MCF 10A (cell line): ENCODE measurements around the gene DLD. TPM values are rescaled to one million over a fixed set of nuclear protein-coding genes. Genes with fewer than 3 reads are reported as not detected.

Experiments
- BruUV-seq: library from RNA; stranded (reverse); fragments of 400-500 nt; replicated peaks from 2 replicates; lab custom pipeline; 2021; lab: Mats Ljungman, UMichigan
- CTCF ChIA-PET: fragments of 300-600 bp; sonication (Branson Sonifier 250); formaldehyde crosslinking; extraction: SDS; loops from one replicate; lab custom pipeline; 2021; ENCODE audit warnings: antibody characterized with exemption, inconsistent platforms; lab: Yijun Ruan, JAX
- POLR2A ChIA-PET: fragments of 300-600, 350-650 bp; sonication (Branson Sonifier 250); formaldehyde crosslinking; extraction: SDS; loops from one replicate; lab custom pipeline; 2020; ENCODE audit warnings: antibody characterized with exemption, inconsistent platforms; lab: Yijun Ruan, JAX
- DNase-seq: peaks from one replicate; pipeline ENCODE4 v3.0.0-alpha.2; 2018; ENCODE audit not compliant: unreplicated experiment
- H3K27ac Mint-ChIP-seq: one replicate; pipeline ENCODE4 v1.8.0; 2022; ENCODE audit warnings: mild to moderate bottlenecking, low read depth, mixed read lengths; ENCODE audit not compliant: unreplicated experiment
- H3K27me3 Mint-ChIP-seq: one replicate; pipeline ENCODE4 v1.8.0; 2022; ENCODE audit warnings: mixed read lengths; ENCODE audit not compliant: insufficient read depth, unreplicated experiment
- H3K36me3 Mint-ChIP-seq: one replicate; pipeline ENCODE4 v1.8.0; 2022; ENCODE audit warnings: mild to moderate bottlenecking, moderate library complexity, mixed read lengths; ENCODE audit not compliant: insufficient read depth, unreplicated experiment
- H3K4me1 Mint-ChIP-seq: one replicate; pipeline ENCODE4 v1.8.0; 2022; ENCODE audit warnings: mixed read lengths; ENCODE audit not compliant: insufficient read depth, unreplicated experiment
- H3K4me3 Mint-ChIP-seq: one replicate; pipeline ENCODE4 v1.8.0; 2022; ENCODE audit warnings: mild to moderate bottlenecking, moderate library complexity, mixed read lengths; ENCODE audit not compliant: unreplicated experiment
- H3K9me3 Mint-ChIP-seq: one replicate; pipeline ENCODE4 v1.8.0; 2022; ENCODE audit warnings: mixed read lengths; ENCODE audit not compliant: unreplicated experiment
- intact Hi-C: fragments of 100-400 bp; cut with micrococcal nuclease; formaldehyde crosslinking; loops from 2 replicates; pipeline ENCODE4 v1.14.1; 2022
- total RNA-seq: library from RNA; stranded (reverse); gene quantifications from 2 replicates; pipeline ENCODE4 v1.2.3, GENCODE V29; 2022
- TF ChIP-seq, protein P1 (sequence below): fragments of 200-600 bp; IDR thresholded peaks from one replicate; pipeline ENCODE4 v1.8.0; 2022; ENCODE audit warnings: antibody characterized with exemption, mild to moderate bottlenecking; ENCODE audit not compliant: unreplicated experiment

DLD gene
- total RNA-seq, 1 experiment from 2014 or later, result 83.0 TPM

DNA sequence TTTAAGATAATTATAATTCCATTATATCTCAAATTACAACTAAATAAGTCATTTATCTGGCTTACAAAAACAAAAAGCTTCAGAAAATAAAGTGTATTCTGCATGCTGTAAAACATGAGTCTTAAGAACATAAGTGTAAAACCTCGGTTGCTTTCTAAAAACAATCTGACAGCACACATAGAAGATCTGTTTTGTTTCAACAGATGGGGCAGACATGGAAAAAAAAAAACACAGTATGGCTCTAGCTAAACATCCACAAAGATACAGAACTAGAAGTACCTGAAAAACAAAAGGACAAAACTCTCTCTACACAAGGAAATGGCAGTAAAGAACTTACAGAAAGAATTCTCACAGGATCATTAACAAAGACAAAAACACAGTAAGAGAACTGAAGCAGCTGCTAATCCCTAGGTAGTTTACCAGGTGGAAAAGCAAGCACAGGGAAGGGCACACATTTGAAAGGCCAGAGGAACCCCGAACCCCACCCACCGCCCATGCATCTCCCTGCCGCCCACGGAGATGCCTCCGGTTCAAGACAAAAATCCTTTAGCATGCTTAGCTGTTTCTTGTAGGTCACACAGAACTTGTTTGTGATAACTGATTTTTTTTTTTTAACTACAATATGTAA, 42.5 kb downstream of the DLD start:
- H3K27me3 Mint-ChIP-seq, result no peaks in the 10 kb centered on the region
- CTCF ChIA-PET, result interaction anchor here (0.6 to 1.2 kb wide), 5 partner anchors 39 to 732 kb away, joined by 3 read pairs; no protein-coding TSS in a partner anchor
- no TSS peak for BruUV-seq
- no peak overlapping the region for H3K4me3 Mint-ChIP-seq
- POLR2A ChIA-PET, result interaction anchor here (0.8 to 4.7 kb wide), 5 partner anchors 9 to 41 kb away, joined by 3 to 44 read pairs (median 4); no protein-coding TSS in a partner anchor
- no peaks in the 10 kb centered on the region for H3K9me3 Mint-ChIP-seq
- TF ChIP-seq, protein P1, sequence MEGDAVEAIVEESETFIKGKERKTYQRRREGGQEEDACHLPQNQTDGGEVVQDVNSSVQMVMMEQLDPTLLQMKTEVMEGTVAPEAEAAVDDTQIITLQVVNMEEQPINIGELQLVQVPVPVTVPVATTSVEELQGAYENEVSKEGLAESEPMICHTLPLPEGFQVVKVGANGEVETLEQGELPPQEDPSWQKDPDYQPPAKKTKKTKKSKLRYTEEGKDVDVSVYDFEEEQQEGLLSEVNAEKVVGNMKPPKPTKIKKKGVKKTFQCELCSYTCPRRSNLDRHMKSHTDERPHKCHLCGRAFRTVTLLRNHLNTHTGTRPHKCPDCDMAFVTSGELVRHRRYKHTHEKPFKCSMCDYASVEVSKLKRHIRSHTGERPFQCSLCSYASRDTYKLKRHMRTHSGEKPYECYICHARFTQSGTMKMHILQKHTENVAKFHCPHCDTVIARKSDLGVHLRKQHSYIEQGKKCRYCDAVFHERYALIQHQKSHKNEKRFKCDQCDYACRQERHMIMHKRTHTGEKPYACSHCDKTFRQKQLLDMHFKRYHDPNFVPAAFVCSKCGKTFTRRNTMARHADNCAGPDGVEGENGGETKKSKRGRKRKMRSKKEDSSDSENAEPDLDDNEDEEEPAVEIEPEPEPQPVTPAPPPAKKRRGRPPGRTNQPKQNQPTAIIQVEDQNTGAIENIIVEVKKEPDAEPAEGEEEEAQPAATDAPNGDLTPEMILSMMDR, result no peak
- H3K27ac Mint-ChIP-seq, result peak overlapping the region; percentile 54
- peaks cover 11% of the 10 kb centered on the region for H3K4me1 Mint-ChIP-seq
- H3K36me3 Mint-ChIP-seq, result no peaks in the 10 kb centered on the region
- intact Hi-C loops, result no loop called here
- DNase-seq, result no peak

DNA sequence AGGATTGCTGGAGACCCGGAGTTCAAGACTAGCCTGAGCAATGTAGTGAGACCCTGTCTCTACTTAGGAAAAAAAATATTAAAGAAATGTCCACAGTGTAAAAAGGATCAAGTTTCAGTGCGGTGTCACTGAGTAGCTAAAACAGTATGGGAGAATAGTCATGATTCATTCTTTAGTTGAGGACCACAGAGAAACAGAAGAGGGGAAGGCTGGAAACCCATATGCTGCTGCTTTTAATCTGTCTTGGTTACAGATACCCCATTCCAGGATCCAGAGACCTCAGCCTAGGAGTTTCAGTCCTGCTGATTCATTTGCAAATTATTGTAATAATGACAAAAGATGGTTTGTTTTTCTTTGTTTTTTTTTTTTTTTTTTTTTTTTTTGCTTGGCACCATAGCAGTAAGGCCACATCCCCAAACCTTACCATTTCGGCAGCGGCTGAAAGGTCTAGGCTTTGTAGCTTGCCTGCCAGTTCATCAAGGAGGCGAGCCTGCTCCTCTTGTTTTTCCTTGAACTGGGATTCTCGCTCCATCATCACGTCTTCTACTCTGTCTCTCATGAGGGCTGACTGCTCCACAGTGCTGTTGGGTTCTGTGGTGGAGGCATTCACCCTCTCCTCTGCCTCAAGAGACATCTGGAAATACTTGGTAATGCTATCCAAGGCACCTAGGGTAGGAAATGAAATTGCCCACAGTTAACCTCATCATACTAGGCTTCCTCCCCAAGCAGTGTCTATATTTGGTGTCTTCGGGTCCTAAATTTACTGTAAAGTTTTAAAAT, 44.2 kb downstream of the DLD start:
- Mint-ChIP-seq H3K9me3 (no peaks in the 10 kb centered on the region), H3K36me3 (no peaks in the 10 kb centered on the region), H3K27ac (peak overlapping the region; percentile 69), H3K4me1 (peaks cover 16% of the 10 kb centered on the region), H3K27me3 (no peaks in the 10 kb centered on the region), H3K4me3 (no peak overlapping the region)
- BruUV-seq, result no TSS peak
- intact Hi-C loops, result no loop called here
- DNase-seq, result no peak
- CTCF ChIA-PET, result interaction anchor here (0.6 to 1.3 kb wide), 2 partner anchors 81 to 213 kb away, joined by 3 to 4 read pairs; no protein-coding TSS in a partner anchor
- TF ChIP-seq, protein P1, result no peak
- POLR2A ChIA-PET, result interaction anchor here (0.6 to 4.7 kb wide), 12 partner anchors 9 to 44 kb away, joined by 3 to 44 read pairs (median 3); partner anchors contain the start of gene DLD

DNA sequence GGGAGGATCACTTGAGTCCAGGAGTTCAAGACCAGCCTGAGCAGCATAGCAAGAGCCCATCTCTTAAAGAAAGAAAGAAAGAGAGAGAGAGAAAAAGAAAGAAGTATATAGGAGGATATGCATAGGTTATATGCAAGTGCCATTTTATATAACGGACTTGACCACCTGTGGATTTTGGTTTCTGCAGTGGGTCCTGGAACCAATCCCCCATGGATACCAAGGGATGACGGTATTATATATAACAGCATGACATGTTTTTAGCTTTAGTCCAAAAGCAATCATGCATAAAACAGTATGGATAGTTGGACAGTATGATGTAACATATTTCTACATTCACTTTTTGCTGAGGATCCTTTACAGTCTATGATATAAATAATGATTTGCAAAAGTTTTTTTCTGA, 45.3 kb downstream of the DLD start:
- TF ChIP-seq, protein P1, result no peak
- peak overlapping the region; percentile 69 for H3K27ac Mint-ChIP-seq
- POLR2A ChIA-PET, result interaction anchor here (1.1 to 4.7 kb wide), 6 partner anchors 8 to 45 kb away, joined by 3 to 44 read pairs (median 4); partner anchors contain the start of gene DLD
- CTCF ChIA-PET, result no interaction called here
- intact Hi-C loops, result no loop called here
- BruUV-seq, result no TSS peak
- no peaks in the 10 kb centered on the region for H3K27me3 Mint-ChIP-seq
- H3K4me1 Mint-ChIP-seq, result peaks cover 16% of the 10 kb centered on the region
- no peak for DNase-seq
- no peak overlapping the region for H3K4me3 Mint-ChIP-seq
- no peaks in the 10 kb centered on the region for H3K9me3 Mint-ChIP-seq
- no peaks in the 10 kb centered on the region for H3K36me3 Mint-ChIP-seq

DNA sequence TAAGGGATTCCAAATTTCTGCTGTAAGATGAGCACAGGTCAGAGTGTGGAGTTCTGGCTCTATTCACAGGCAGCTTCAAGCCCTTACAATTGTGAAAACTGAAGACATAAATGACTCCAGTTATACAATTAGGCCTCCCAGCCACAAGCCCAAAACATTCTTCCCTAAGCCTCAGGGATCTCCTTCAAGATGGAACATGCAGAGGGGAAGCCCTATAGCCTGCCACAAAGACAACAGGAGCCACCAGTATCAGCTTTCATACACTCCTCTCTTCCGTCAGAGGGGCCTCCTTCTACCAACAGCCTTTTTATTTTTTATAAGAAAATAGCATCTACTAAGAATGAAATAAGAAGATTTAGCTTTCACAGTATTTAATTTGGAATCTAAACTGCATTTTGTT, 46.5 kb downstream of the DLD start:
- Mint-ChIP-seq H3K4me1 (peaks cover 16% of the 10 kb centered on the region), H3K4me3 (no peak overlapping the region), H3K27ac (peak overlapping the region; percentile 69), H3K9me3 (no peaks in the 10 kb centered on the region), H3K27me3 (no peaks in the 10 kb centered on the region), H3K36me3 (no peaks in the 10 kb centered on the region)
- POLR2A ChIA-PET, result interaction anchor here (0.7 to 2.0 kb wide), 10 partner anchors 9 to 79 kb away, joined by 3 to 13 read pairs (median 5); partner anchors contain the start of gene DLD
- TF ChIP-seq, protein P1, result no peak
- intact Hi-C loops, result no loop called here
- no TSS peak for BruUV-seq
- CTCF ChIA-PET, result no interaction called here
- DNase-seq, result no peak
